Upper lobe of left lung (tissue), 6 donors: ENCODE data around the gene TAGLN3. TPM values are rescaled to one million over a fixed set of nuclear protein-coding genes. Genes with fewer than 3 reads are reported as not detected.

Source experiments
- ATAC-seq, 2 donors: fragments of 200-7000 bp; cut with Tn5 transposase; one replicate each; pipeline ENCODE4 v1.9.1; 2022; ENCODE audit warnings: mild to moderate bottlenecking in 2 of 2, moderate library complexity in 2 of 2; ENCODE audit not compliant: low FRiP score in 2 of 2
- DNase-seq, 2 donors: peaks; one replicate each; pipeline ENCODE4 v3.0.0-alpha.2; 2019 to 2020
- H3K27ac ChIP-seq, 4 donors: fragments of 200-600 bp; sonication (generic); one replicate each; pipeline ENCODE4 v1.5.1; 2016 to 2019
- H3K27me3 ChIP-seq, 4 donors: fragments of 200-600 bp; sonication (generic); one replicate each; pipeline ENCODE4 v1.5.1; 2017 to 2019
- H3K36me3 ChIP-seq, 4 donors: fragments of 200-600 bp; sonication (generic); one replicate each; pipeline ENCODE4 v1.5.1; 2016 to 2019
- H3K4me1 ChIP-seq, 4 donors: fragments of 200-600 bp; sonication (generic); one replicate each; pipeline ENCODE4 v1.5.1; 2018 to 2019
- H3K4me3 ChIP-seq, 4 donors: fragments of 200-600 bp; sonication (generic); one replicate each; pipeline ENCODE4 v1.5.1; 2017 to 2019; ENCODE audit warnings: mild to moderate bottlenecking in 2 of 4, moderate library complexity in 1 of 4
- H3K9me3 ChIP-seq, 4 donors: fragments of 200-600 bp; sonication (generic); one replicate each; pipeline ENCODE4 v1.5.1; 2018 to 2019
- EP300 ChIP-seq, 4 donors: sonication (generic); formaldehyde crosslinking; IDR thresholded peaks; one replicate each; pipeline ENCODE4 v1.5.1; 2017; ENCODE audit warnings: antibody characterized with exemption in 4 of 4, control low read depth in 2 of 4
- POLR2A ChIP-seq, 4 donors: fragments of 450-650 bp; IDR thresholded peaks; one replicate each; pipeline ENCODE4 v1.5.1; 2016 to 2017; ENCODE audit warnings: antibody characterized with exemption in 4 of 4, mild to moderate bottlenecking in 2 of 4
- POLR2AphosphoS5 ChIP-seq, 2 donors: sonication (generic); formaldehyde crosslinking; IDR thresholded peaks; one replicate each; pipeline ENCODE4 v1.5.1; 2017; ENCODE audit warnings: antibody characterized with exemption in 2 of 2
- WGBS, 2 donors: methylation state at CpG; one replicate each; pipeline ENCODE4 v1.1.5; 2017 to 2018; 5-methylcytosine and 5-hydroxymethylcytosine counted together
- total RNA-seq, 6 donors: library from RNA; depleted of rRNA in 4 of 6; stranded (reverse); fragments of >200 nt in 4 of 6; gene quantifications; one replicate each; pipeline versions ENCODE4 v1.1.0 to v1.2.1, GENCODE V29; 2016 to 2021
- TF ChIP-seq, protein P1 (sequence below), 6 experiments: fragments of 450-650 bp in 4 of 6; fragments of 200-600 bp in 2 of 6; sonication (generic) in 2 of 6; IDR thresholded peaks; one replicate each; pipeline ENCODE4 v1.5.1; 2016 to 2019; ENCODE audit warnings: antibody characterized with exemption in 6 of 6
- donor health status: DM: no; HTN: no; CAD: no; lungs with moderate emphysema.
- donor health status: DM: no; HTN: yes; CAD: no; lungs with severe emphysema.

Gene TAGLN3
- total RNA-seq, 6 donors from 2014 or later, result 1.5 TPM; not detected in 5

DNA sequence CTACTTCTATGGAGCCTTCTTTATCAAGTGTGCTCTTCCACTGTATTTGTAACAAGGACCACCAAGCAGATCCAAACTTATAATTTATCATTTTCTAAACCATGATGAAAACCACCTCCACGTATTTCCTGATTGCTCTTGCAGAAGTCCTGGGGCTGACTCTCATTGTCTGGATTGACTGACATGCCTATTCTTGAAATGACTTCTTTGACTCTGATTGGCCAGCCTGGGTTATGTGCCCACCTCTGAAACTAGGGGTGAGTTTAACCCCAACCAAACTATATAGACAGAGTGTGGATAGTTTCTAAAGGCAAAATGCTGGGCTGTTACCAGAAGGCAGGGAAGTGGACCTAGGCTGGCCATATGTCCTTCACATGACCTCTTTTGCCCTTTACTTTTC lies 48.5 kb downstream of the TAGLN3 start:
- no peaks in the 10 kb centered on the region for H3K9me3 ChIP-seq
- peaks cover 0 to 8% (median 3%) of the 10 kb centered on the region in 4 donors for H3K4me1 ChIP-seq
- no peak overlapping the region for H3K4me3 ChIP-seq
- ATAC-seq (no peak), DNase-seq (no peak)
- no peaks in the 10 kb centered on the region for H3K36me3 ChIP-seq
- H3K27me3 ChIP-seq, result no peaks in the 10 kb centered on the region
- 84 to 100% methylated on average over 1 of the region's 1 CpG for WGBS, 2 donors
- no peak overlapping the region for H3K27ac ChIP-seq
- TF ChIP-seq EP300 (IDR thresholded peaks at IDR 0.05), result no peak
- no peak for TF ChIP-seq POLR2AphosphoS5 (IDR thresholded peaks at IDR 0.05)
- no peak for TF ChIP-seq POLR2A (IDR thresholded peaks at IDR 0.05)
- TF ChIP-seq, protein P1, sequence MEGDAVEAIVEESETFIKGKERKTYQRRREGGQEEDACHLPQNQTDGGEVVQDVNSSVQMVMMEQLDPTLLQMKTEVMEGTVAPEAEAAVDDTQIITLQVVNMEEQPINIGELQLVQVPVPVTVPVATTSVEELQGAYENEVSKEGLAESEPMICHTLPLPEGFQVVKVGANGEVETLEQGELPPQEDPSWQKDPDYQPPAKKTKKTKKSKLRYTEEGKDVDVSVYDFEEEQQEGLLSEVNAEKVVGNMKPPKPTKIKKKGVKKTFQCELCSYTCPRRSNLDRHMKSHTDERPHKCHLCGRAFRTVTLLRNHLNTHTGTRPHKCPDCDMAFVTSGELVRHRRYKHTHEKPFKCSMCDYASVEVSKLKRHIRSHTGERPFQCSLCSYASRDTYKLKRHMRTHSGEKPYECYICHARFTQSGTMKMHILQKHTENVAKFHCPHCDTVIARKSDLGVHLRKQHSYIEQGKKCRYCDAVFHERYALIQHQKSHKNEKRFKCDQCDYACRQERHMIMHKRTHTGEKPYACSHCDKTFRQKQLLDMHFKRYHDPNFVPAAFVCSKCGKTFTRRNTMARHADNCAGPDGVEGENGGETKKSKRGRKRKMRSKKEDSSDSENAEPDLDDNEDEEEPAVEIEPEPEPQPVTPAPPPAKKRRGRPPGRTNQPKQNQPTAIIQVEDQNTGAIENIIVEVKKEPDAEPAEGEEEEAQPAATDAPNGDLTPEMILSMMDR (IDR thresholded peaks at IDR 0.05), result no peak

DNA sequence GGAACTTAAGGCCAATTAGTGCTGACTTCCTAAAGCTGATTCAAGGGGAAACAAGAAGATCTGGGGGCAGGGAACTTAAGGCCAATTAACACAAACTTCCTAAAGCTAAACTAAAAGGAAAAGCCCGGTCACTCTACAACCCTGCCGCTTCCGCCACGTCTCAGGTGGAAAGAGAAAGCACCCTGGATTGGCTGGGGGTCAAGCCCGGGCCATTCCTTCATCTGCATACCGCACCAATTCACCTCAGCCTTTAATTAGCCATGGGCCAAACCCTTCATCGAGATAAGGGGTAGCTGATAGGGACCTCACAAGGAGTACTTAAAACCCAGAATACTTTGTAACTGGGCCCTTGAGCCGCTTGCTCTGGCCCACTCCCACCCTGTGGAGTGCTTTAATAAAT lies 50.2 kb downstream of the TAGLN3 start:
- no peaks in the 10 kb centered on the region for H3K36me3 ChIP-seq
- DNase-seq (peak in 1 of 2 donors; percentile 35), ATAC-seq (no peak)
- H3K9me3 ChIP-seq, result no peaks in the 10 kb centered on the region
- no peaks in the 10 kb centered on the region for H3K27me3 ChIP-seq
- H3K27ac ChIP-seq, result no peak overlapping the region
- TF ChIP-seq POLR2A (IDR thresholded peaks at IDR 0.05) (no peak), EP300 (IDR thresholded peaks at IDR 0.05) (no peak), POLR2AphosphoS5 (IDR thresholded peaks at IDR 0.05) (no peak)
- TF ChIP-seq, protein P1 (IDR thresholded peaks at IDR 0.05), result no peak
- WGBS, 2 donors, result 45 to 51% methylated on average over 8 of the region's 8 CpGs
- peaks cover 0 to under 1% (median under 1%) of the 10 kb centered on the region in 4 donors for H3K4me1 ChIP-seq
- H3K4me3 ChIP-seq, result peak overlapping the region in 1 of 4 donors; percentile 9

DNA sequence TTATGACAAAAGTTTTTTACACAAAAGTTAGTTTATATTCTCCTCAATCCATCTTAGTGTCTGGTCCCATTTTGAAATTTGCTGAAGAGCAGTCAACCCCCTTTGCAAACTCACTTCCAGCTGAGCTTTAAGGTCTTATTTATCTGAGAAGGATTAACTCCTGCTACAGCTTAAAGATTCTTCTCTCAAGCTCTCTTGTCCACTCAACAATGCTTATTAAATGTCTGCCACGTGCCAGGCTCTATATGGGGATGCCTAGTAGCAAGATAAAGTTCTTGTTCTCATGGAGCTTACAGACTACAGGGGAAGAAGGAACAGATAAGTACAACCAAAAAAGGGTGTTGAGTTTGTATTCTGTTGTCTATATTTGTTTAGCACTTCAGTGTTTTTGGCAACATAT lies 54.5 kb downstream of the TAGLN3 start:
- Histone ChIP-seq H3K27me3 (no peaks in the 10 kb centered on the region), H3K36me3 (no peaks in the 10 kb centered on the region), H3K9me3 (no peaks in the 10 kb centered on the region), H3K4me1 (no peaks in the 10 kb centered on the region), H3K4me3 (no peak overlapping the region), H3K27ac (no peak overlapping the region)
- no peak for DNase-seq
- 52 to 56% methylated on average over 1 of the region's 1 CpG for WGBS, 2 donors
- TF ChIP-seq POLR2AphosphoS5 (IDR thresholded peaks at IDR 0.05), result no peak
- TF ChIP-seq EP300 (IDR thresholded peaks at IDR 0.05), result no peak
- TF ChIP-seq, protein P1 (IDR thresholded peaks at IDR 0.05), result no peak
- no peak for TF ChIP-seq POLR2A (IDR thresholded peaks at IDR 0.05)
- ATAC-seq, result no peak

DNA sequence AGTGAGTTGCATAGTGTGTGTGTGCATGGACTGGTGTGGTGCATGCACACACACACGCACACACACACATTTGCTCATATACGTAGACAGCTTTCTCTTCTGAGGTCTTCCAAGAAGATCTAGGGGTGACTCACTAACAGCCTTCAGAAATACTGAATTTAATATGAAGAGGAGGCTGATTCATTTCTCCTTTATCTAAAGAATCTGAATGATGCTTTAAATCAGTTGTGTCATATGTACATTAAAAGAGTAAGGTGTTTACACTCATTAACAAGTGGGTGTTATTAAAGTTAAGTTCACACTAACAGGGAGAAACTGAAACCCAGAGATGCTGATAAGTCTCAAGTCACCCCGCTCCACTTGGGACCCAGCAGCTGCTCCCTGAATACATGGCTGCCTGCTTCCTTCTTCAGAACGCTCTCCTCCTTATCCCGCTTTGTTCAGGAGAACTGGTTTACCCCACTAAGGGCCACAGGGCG lies 57.8 kb downstream of the TAGLN3 start:
- H3K4me1 ChIP-seq, result no peaks in the 10 kb centered on the region
- H3K36me3 ChIP-seq, result no peaks in the 10 kb centered on the region
- WGBS, 2 donors, result 64 to 70% methylated on average over 6 of the region's 6 CpGs
- no peak for TF ChIP-seq EP300 (IDR thresholded peaks at IDR 0.05)
- TF ChIP-seq, protein P1 (IDR thresholded peaks at IDR 0.05), result no peak
- TF ChIP-seq POLR2A (IDR thresholded peaks at IDR 0.05), result no peak
- no peak for TF ChIP-seq POLR2AphosphoS5 (IDR thresholded peaks at IDR 0.05)
- H3K27me3 ChIP-seq, result no peaks in the 10 kb centered on the region
- no peaks in the 10 kb centered on the region for H3K9me3 ChIP-seq
- no peak overlapping the region for H3K4me3 ChIP-seq
- H3K27ac ChIP-seq, result no peak overlapping the region
- no peak for DNase-seq
- no peak for ATAC-seq

DNA sequence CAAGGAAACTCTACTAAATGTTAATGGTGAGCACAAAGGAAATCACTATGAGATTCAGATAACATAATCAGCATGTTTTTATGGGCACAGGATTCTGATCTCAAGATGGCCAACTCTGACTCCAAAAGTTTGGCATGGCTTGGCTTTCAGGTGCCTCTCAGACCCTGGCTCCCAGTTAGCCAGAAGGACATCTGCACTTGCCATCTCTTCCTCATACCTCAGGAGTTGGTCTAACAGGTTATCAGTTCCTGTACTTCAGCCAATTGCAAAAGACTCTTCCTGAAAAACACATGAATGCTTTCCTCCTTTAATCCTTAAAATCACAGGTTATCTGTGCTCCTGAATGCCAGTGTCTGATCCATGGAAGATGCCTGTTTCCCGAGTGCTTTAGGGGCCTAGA lies 60.8 kb downstream of the TAGLN3 start:
- DNase-seq, result no peak
- Histone ChIP-seq H3K36me3 (no peaks in the 10 kb centered on the region), H3K27ac (no peak overlapping the region), H3K9me3 (no peaks in the 10 kb centered on the region), H3K27me3 (no peaks in the 10 kb centered on the region), H3K4me1 (no peaks in the 10 kb centered on the region), H3K4me3 (no peak overlapping the region)
- ATAC-seq, result no peak
- 100% methylated on average over 1 of the region's 1 CpG for WGBS, 2 donors
- TF ChIP-seq POLR2A (IDR thresholded peaks at IDR 0.05) (no peak), EP300 (IDR thresholded peaks at IDR 0.05) (no peak), POLR2AphosphoS5 (IDR thresholded peaks at IDR 0.05) (no peak)
- TF ChIP-seq, protein P1 (IDR thresholded peaks at IDR 0.05), result no peak
